Activated T-cell treated with anti-CD3 and anti-CD28 coated beads for 48 hours (primary cell): ENCODE data around the gene ZNF880.
A peak's percentile ranks its signal among the peaks of the same experiment; 100 is the strongest.
"Not testable (repeated sequence)": the region's sequence is repeated elsewhere in the genome, so short reads cannot be mapped to it uniquely, and the experiment has no call there.

Source experiments
- DNase-seq: peaks from one replicate; pipeline ENCODE4 v3.0.0-alpha.2; 2020; ENCODE audit warnings: low read depth

Gene ZNF880

GRCh38 chr19:52369559-52370340 is at the start of gene ZNF880:
ZNF880 (plus strand) TSS chr19:52369923; CDS start chr19:52369966, 43 bp downstream.
- DNase-seq = peak; percentile 88

- no peak for DNase-seq
Measured at GRCh38 chr19:52322429-52322828, 47.3 kb upstream of the ZNF880 start.

- DNase-seq = no peak
Measured at GRCh38 chr19:52331757-52332156, 38.0 kb upstream of the ZNF880 start.

GRCh38 chr19:52335768-52336116 is 34.0 kb upstream of the ZNF880 start:
- no peak for DNase-seq

GRCh38 chr19:52336117-52336790 is 33.5 kb upstream of the ZNF880 start, which contains the start of gene ZNF610:
ZNF610 (plus strand) TSS chr19:52336243; CDS start chr19:52349173, 12,930 bp downstream.
- DNase-seq = peak; percentile 85

GRCh38 chr19:52336791-52337381 is 32.8 kb upstream of the ZNF880 start:
- no peak for DNase-seq

GRCh38 chr19:52339022-52339421 is 30.7 kb upstream of the ZNF880 start:
- DNase-seq = not testable (repeated sequence)

GRCh38 chr19:52343548-52343947 is 26.2 kb upstream of the ZNF880 start:
- peak; percentile 35 for DNase-seq

GRCh38 chr19:52345162-52345561 is 24.6 kb upstream of the ZNF880 start:
- DNase-seq = no peak

GRCh38 chr19:52351512-52351911 is 18.2 kb upstream of the ZNF880 start:
- no peak for DNase-seq

- no peak for DNase-seq
Measured at GRCh38 chr19:52366414-52366824, 3.3 kb upstream of the ZNF880 start.

GRCh38 chr19:52370341-52370710 is 603 bp downstream of the ZNF880 start:
- DNase-seq = no peak

GRCh38 chr19:52391135-52391534 is 21.4 kb downstream of the ZNF880 start:
- DNase-seq = no peak

GRCh38 chr19:52397310-52398080 is 27.8 kb downstream of the ZNF880 start, which contains the start of gene ZNF528:
ZNF528 (plus strand) TSS chr19:52397849; CDS start chr19:52402014, 4,165 bp downstream.
- DNase-seq = peak; percentile 92

GRCh38 chr19:52398081-52398441 is 28.3 kb downstream of the ZNF880 start:
- DNase-seq = peak; percentile 1

GRCh38 chr19:52410276-52410675 is 40.6 kb downstream of the ZNF880 start:
- no peak for DNase-seq

GRCh38 chr19:52415711-52416110 is 46.0 kb downstream of the ZNF880 start:
- DNase-seq = no peak

- DNase-seq = no peak
Measured at GRCh38 chr19:52428937-52429336, 59.2 kb downstream of the ZNF880 start, which contains the start of gene ZNF534. ZNF534 (plus strand) TSS chr19:52429148; CDS start chr19:52431475, 2,327 bp downstream.
